H1 (cell line): Measurements from ENCODE around the gene VIT.

ENCODE experiments used
- BACH1 ChIP-seq: IDR thresholded peaks from 2 replicates; pipeline ENCODE4 v1.6.1; 2012; ENCODE audit warnings: low read length, improper control_type of control experiment
- NRF1 ChIP-seq: IDR thresholded peaks from 2 replicates; pipeline ENCODE4 v1.6.1; 2011; ENCODE audit warnings: mild to moderate bottlenecking, low read depth, low read length, improper control_type of control experiment
- RXRA ChIP-seq: IDR thresholded peaks from 2 replicates; pipeline ENCODE4 v1.6.1; 2011; ENCODE audit warnings: low read depth, mild to moderate bottlenecking, low read length, moderate library complexity; ENCODE audit not compliant: insufficient read depth
- SIN3A ChIP-seq, 2 experiments: IDR thresholded peaks in 1 of 2; conservative IDR thresholded peaks in 1 of 2; 2 replicates each; pipeline ENCODE4 v1.6.1; 2011 to 2012; ENCODE audit warnings: low read length in 2 of 2, improper control_type of control experiment in 1 of 2, low read depth in 1 of 2, mild to moderate bottlenecking in 1 of 2
- TF ChIP-seq, protein P1 (sequence below), 3 experiments: IDR thresholded peaks; 1 replicate in 2 of 3; 2 replicates in 1 of 3; pipeline versions ENCODE4 v1.5.1 to v1.6.1; 2011; ENCODE audit warnings: low read length in 3 of 3, mild to moderate bottlenecking in 3 of 3, inconsistent platforms in 2 of 3, low read depth in 1 of 3, moderate library complexity in 1 of 3; ENCODE audit not compliant: insufficient read depth in 1 of 3; ENCODE audit errors: control extremely low read depth in 1 of 3

DNA sequence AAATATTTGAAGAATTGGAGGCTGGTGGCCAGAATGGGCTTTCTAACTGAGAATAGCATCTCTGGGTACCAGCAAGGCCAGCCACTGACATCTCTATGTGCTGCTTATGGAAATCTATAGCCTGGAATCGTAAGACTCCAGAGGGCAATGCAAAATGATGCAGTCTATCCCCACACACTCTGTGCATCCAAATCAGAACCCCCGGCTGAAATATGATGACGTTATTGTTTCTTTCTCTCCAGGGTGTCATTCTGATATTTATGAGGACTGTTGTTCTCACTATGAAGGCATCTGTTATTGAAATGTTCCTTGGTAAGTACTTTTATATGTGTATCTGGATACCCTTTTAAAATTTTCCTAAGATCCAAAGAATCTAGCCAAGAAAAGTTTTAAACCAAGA is 19.6 kb downstream of the VIT start:
- TF ChIP-seq RXRA = no peak
- TF ChIP-seq BACH1 = no peak
- TF ChIP-seq, protein P1, sequence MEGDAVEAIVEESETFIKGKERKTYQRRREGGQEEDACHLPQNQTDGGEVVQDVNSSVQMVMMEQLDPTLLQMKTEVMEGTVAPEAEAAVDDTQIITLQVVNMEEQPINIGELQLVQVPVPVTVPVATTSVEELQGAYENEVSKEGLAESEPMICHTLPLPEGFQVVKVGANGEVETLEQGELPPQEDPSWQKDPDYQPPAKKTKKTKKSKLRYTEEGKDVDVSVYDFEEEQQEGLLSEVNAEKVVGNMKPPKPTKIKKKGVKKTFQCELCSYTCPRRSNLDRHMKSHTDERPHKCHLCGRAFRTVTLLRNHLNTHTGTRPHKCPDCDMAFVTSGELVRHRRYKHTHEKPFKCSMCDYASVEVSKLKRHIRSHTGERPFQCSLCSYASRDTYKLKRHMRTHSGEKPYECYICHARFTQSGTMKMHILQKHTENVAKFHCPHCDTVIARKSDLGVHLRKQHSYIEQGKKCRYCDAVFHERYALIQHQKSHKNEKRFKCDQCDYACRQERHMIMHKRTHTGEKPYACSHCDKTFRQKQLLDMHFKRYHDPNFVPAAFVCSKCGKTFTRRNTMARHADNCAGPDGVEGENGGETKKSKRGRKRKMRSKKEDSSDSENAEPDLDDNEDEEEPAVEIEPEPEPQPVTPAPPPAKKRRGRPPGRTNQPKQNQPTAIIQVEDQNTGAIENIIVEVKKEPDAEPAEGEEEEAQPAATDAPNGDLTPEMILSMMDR (IDR thresholded peaks at IDR 0.05; ENCODE audit: control extremely low read depth in 1 of 3, insufficient read depth in 1 of 3, low read depth in 1 of 3, low read length in 3 of 3) = no peak
- no peak for TF ChIP-seq NRF1
- no peak for TF ChIP-seq SIN3A (conservative IDR thresholded peaks at IDR 0.05 in 1 of 2, IDR thresholded peaks at IDR 0.05 in 1 of 2; ENCODE audit: low read depth in 1 of 2, low read length in 2 of 2)
